Right atrium auricular region (tissue), 2 donors: Measurements from ENCODE around the gene CDC42. TPM values are rescaled to one million over a fixed set of nuclear protein-coding genes. Genes with fewer than 3 reads are reported as not detected.

Experiments used
- DNase-seq: peaks from one replicate; pipeline ENCODE4 v3.0.0-alpha.2; 2019; ENCODE audit warnings: low spot score
- H3K27ac ChIP-seq, 2 donors: fragments of 200-600 bp; sonication (generic); 1 replicate in 1 of 2; 2 replicates in 1 of 2; pipeline ENCODE4 v1.5.1; 2016 to 2019
- H3K27me3 ChIP-seq, 2 donors: fragments of 200-600 bp; sonication (generic); one replicate each; pipeline versions ENCODE4 v1.5.1 to v1.6.0; 2017 to 2019
- H3K36me3 ChIP-seq: fragments of 200-600 bp; sonication (generic); one replicate; pipeline ENCODE4 v1.5.1; 2016
- H3K4me1 ChIP-seq, 2 donors: fragments of 200-600 bp; sonication (generic); one replicate each; pipeline versions ENCODE4 v1.5.1 to v1.6.0; 2017 to 2019
- H3K4me3 ChIP-seq, 2 donors: fragments of 200-600 bp; sonication (generic); 1 replicate in 1 of 2; 2 replicates in 1 of 2; pipeline ENCODE4 v1.5.1; 2017 to 2019; ENCODE audit warnings: mild to moderate bottlenecking in 1 of 2, moderate library complexity in 1 of 2
- H3K9me3 ChIP-seq, 2 donors: fragments of 200-600 bp; sonication (generic); one replicate each; pipeline ENCODE4 v1.5.1; 2019
- CTCF ChIP-seq, 2 donors: fragments of 200-600 bp; sonication (generic); IDR thresholded peaks; one replicate each; pipeline ENCODE4 v1.5.1; 2019; ENCODE audit warnings: antibody characterized with exemption in 2 of 2
- total RNA-seq, 2 donors: library from RNA; depleted of rRNA; stranded (reverse); fragments of >200 nt; gene quantifications; one replicate each; pipeline ENCODE4 v1.1.0, GENCODE V29; 2016

Gene CDC42
- total RNA-seq, 2 donors from 2014 or later = 144 to 147 TPM

GRCh38 chr1:22108339-22109105 is 56.0 kb downstream of the CDC42 start:
- Histone ChIP-seq H3K36me3 (peaks cover 4% of the 10 kb centered on the region), H3K27me3 (no peaks in the 10 kb centered on the region), H3K27ac (no peak overlapping the region), H3K4me1 (peaks cover 0 to 35% of the 10 kb centered on the region in 2 donors), H3K4me3 (no peak overlapping the region), H3K9me3 (no peaks in the 10 kb centered on the region)
- peak; percentile 56 for DNase-seq
- TF ChIP-seq CTCF (IDR thresholded peaks at IDR 0.05) = no peak

- Histone ChIP-seq H3K9me3 (no peaks in the 10 kb centered on the region), H3K36me3 (peaks cover 4% of the 10 kb centered on the region)
- no peak for DNase-seq
These were observed 57.5 kb downstream of the CDC42 start for GRCh38 chr1:22110016-22110415.

GRCh38 chr1:22111115-22111514 is 58.6 kb downstream of the CDC42 start:
- Histone ChIP-seq H3K9me3 (no peaks in the 10 kb centered on the region), H3K27me3 (no peaks in the 10 kb centered on the region), H3K27ac (no peak overlapping the region), H3K36me3 (peaks cover 4% of the 10 kb centered on the region), H3K4me1 (peaks cover 0 to 55% of the 10 kb centered on the region in 2 donors), H3K4me3 (no peak overlapping the region)
- no peak for DNase-seq
- no peak for TF ChIP-seq CTCF (IDR thresholded peaks at IDR 0.05)

More at GRCh38 chr1:22110016-22110415, 57.5 kb downstream of the CDC42 start:
- no peaks in the 10 kb centered on the region for H3K27me3 ChIP-seq
- TF ChIP-seq CTCF (IDR thresholded peaks at IDR 0.05) = no peak
- H3K4me1 ChIP-seq = peaks cover 0 to 50% of the 10 kb centered on the region in 2 donors
- no peak overlapping the region for H3K27ac ChIP-seq
- no peak overlapping the region for H3K4me3 ChIP-seq

GRCh38 chr1:22111620-22112019 is 59.1 kb downstream of the CDC42 start:
- H3K27ac ChIP-seq = peak overlapping the region; percentile 23 to 53
- no peaks in the 10 kb centered on the region for H3K27me3 ChIP-seq
- peaks cover 2% of the 10 kb centered on the region for H3K36me3 ChIP-seq
- H3K9me3 ChIP-seq = no peaks in the 10 kb centered on the region
- H3K4me1 ChIP-seq = peaks cover 0 to 58% of the 10 kb centered on the region in 2 donors
- peak; percentile 53 for DNase-seq
- TF ChIP-seq CTCF (IDR thresholded peaks at IDR 0.05) = no peak
- H3K4me3 ChIP-seq = no peak overlapping the region

GRCh38 chr1:22112554-22112953 is 60.0 kb downstream of the CDC42 start:
- Histone ChIP-seq H3K36me3 (no peaks in the 10 kb centered on the region), H3K4me3 (no peak overlapping the region), H3K27ac (peak overlapping the region; percentile 23 to 68), H3K9me3 (no peaks in the 10 kb centered on the region), H3K27me3 (no peaks in the 10 kb centered on the region), H3K4me1 (peaks cover 0 to 67% of the 10 kb centered on the region in 2 donors)
- TF ChIP-seq CTCF (IDR thresholded peaks at IDR 0.05) = no peak
- peak; percentile 53 for DNase-seq
